Vagina (tissue), 2 donors: ENCODE measurements around the gene C2CD5.
"Not testable (repeated sequence)": the region's sequence is repeated elsewhere in the genome, so short reads cannot be mapped to it uniquely, and the experiment has no call there.

Experiments
- POLR2A ChIP-seq, 2 donors: fragments of 450-650 bp; IDR thresholded peaks; one replicate each; pipeline ENCODE4 v1.6.1; 2017; ENCODE audit warnings: antibody characterized with exemption in 2 of 2, mild to moderate bottlenecking in 2 of 2, moderate library complexity in 2 of 2
- POLR2AphosphoS5 ChIP-seq, 2 donors: sonication (generic); formaldehyde crosslinking; IDR thresholded peaks; one replicate each; pipeline ENCODE4 v1.9.0; 2017; ENCODE audit warnings: antibody characterized with exemption in 2 of 2, mild to moderate bottlenecking in 2 of 2, low read depth in 1 of 2; ENCODE audit not compliant: insufficient read depth in 1 of 2
- TF ChIP-seq, protein P1 (sequence below), 3 experiments: fragments of 450-650 bp in 2 of 3; fragments of 200-600 bp in 1 of 3; sonication (generic) in 1 of 3; IDR thresholded peaks; one replicate each; pipeline ENCODE4 v1.5.1; 2017 to 2019; ENCODE audit warnings: antibody characterized with exemption in 3 of 3, mild to moderate bottlenecking in 2 of 3, moderate library complexity in 2 of 3

DNA sequence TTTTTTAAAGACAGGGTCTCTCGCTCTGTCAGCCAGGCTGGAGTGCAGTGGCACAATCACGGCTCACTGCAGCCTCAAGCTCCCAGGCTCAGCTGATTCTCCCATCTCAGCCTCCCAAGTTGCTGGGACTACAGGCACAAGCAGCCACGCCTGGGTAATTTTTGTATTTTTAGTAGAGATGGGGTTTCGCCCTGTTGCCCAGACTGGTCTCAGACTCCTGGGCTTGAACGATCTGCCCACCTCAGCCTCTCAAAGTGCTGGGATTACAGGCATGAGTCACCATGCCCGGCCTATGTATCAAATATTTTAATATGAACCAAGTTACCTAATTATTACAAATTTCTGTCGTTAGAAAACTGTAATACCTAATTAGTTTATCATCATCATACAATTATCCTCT, 63.5 kb downstream of the C2CD5 start:
- TF ChIP-seq POLR2AphosphoS5 (IDR thresholded peaks at IDR 0.05; ENCODE audit: insufficient read depth in 1 of 2, low read depth in 1 of 2); POLR2A (IDR thresholded peaks at IDR 0.05): not testable (repeated sequence)
- TF ChIP-seq, protein P1, sequence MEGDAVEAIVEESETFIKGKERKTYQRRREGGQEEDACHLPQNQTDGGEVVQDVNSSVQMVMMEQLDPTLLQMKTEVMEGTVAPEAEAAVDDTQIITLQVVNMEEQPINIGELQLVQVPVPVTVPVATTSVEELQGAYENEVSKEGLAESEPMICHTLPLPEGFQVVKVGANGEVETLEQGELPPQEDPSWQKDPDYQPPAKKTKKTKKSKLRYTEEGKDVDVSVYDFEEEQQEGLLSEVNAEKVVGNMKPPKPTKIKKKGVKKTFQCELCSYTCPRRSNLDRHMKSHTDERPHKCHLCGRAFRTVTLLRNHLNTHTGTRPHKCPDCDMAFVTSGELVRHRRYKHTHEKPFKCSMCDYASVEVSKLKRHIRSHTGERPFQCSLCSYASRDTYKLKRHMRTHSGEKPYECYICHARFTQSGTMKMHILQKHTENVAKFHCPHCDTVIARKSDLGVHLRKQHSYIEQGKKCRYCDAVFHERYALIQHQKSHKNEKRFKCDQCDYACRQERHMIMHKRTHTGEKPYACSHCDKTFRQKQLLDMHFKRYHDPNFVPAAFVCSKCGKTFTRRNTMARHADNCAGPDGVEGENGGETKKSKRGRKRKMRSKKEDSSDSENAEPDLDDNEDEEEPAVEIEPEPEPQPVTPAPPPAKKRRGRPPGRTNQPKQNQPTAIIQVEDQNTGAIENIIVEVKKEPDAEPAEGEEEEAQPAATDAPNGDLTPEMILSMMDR (IDR thresholded peaks at IDR 0.05), result not testable (repeated sequence)
